Measurements from ENCODE around the gene CCDC88A.
"Not testable (repeated sequence)": the region's sequence is repeated elsewhere in the genome, so short reads cannot be mapped to it uniquely, and the experiment has no call there.

CCDC88A gene

GRCh38 chr2:55282110-55282917, 137.3 kb downstream of the CCDC88A start:
- TF ChIP-seq CTCF (IDR thresholded peaks at IDR 0.05; ENCODE audit: borderline replicate concordance, control extremely low read depth, extremely low read depth, insufficient read depth, missing control alignments): no peak
- peak; percentile 91 for DNase-seq (ENCODE audit: low spot score)
- in situ Hi-C loops (cut with MboI; ENCODE audit: low sequenced_read_pairs, unreplicated experiment): no loop called here

GRCh38 chr2:55280851-55281546, 138.7 kb downstream of the CCDC88A start:
- in situ Hi-C loops (cut with MboI; ENCODE audit: low sequenced_read_pairs, unreplicated experiment); DNase-seq (ENCODE audit: low spot score): not testable (repeated sequence)

GRCh38 chr2:55279859-55280424, 139.7 kb downstream of the CCDC88A start:
- in situ Hi-C loops (cut with MboI; ENCODE audit: low sequenced_read_pairs, unreplicated experiment): not testable (repeated sequence)

GRCh38 chr2:55279214-55279835, 140.3 kb downstream of the CCDC88A start:
- DNase-seq (ENCODE audit: low spot score); in situ Hi-C loops (cut with MboI; ENCODE audit: low sequenced_read_pairs, unreplicated experiment): not testable (repeated sequence)

More at GRCh38 chr2:55279859-55280424, 139.7 kb downstream of the CCDC88A start:
- not testable (repeated sequence) for DNase-seq (ENCODE audit: low spot score)

GRCh38 chr2:55277310-55277709, 142.3 kb downstream of the CCDC88A start:
- in situ Hi-C loops (cut with MboI; ENCODE audit: low sequenced_read_pairs, unreplicated experiment): no loop called here
- no peak for DNase-seq (ENCODE audit: low spot score)

GRCh38 chr2:55274346-55274745, 145.3 kb downstream of the CCDC88A start:
- DNase-seq (ENCODE audit: low spot score); in situ Hi-C loops (cut with MboI; ENCODE audit: low sequenced_read_pairs, unreplicated experiment): not testable (repeated sequence)

More at GRCh38 chr2:55277310-55277709, 142.3 kb downstream of the CCDC88A start:
- no peak for TF ChIP-seq CTCF (IDR thresholded peaks at IDR 0.05; ENCODE audit: borderline replicate concordance, control extremely low read depth, extremely low read depth, insufficient read depth, missing control alignments)

GRCh38 chr2:55269645-55269990, 150.0 kb downstream of the CCDC88A start:
- DNase-seq (ENCODE audit: low spot score): peak; percentile 32
- TF ChIP-seq CTCF (IDR thresholded peaks at IDR 0.05; ENCODE audit: borderline replicate concordance, control extremely low read depth, extremely low read depth, insufficient read depth, missing control alignments): no peak
- in situ Hi-C loops (cut with MboI; ENCODE audit: low sequenced_read_pairs, unreplicated experiment): no loop called here

GRCh38 chr2:55268907-55269644, 150.6 kb downstream of the CCDC88A start, which contains the start of gene MTIF2:
TSS of gene MTIF2 (minus strand) at chr2:55269231. CDS start at chr2:55263858, 5,373 bp downstream.
- peak; percentile 93 for DNase-seq (ENCODE audit: low spot score)
- in situ Hi-C loops (cut with MboI; ENCODE audit: low sequenced_read_pairs, unreplicated experiment): no loop called here
- peak; percentile 12 for TF ChIP-seq CTCF (IDR thresholded peaks at IDR 0.05; ENCODE audit: borderline replicate concordance, control extremely low read depth, extremely low read depth, insufficient read depth, missing control alignments)
